Prostate gland (tissue), 2 donors: ENCODE results near the gene TANGO6. TPM values are rescaled to one million over a fixed set of nuclear protein-coding genes. Genes with fewer than 3 reads are reported as not detected.

Source experiments
- DNase-seq: peaks from one replicate; pipeline ENCODE4 v3.0.0-alpha.2; 2019; ENCODE audit warnings: low spot score
- H3K27ac ChIP-seq, 2 donors: fragments of 200-600 bp; sonication (generic); 2 replicates each; pipeline ENCODE4 v1.5.1; 2017 to 2019
- H3K27me3 ChIP-seq: fragments of 200-600 bp; sonication (generic); replicated peaks from 2 replicates; pipeline ENCODE4 v1.5.1; 2019; ENCODE audit not compliant: insufficient read depth
- H3K36me3 ChIP-seq, 2 donors: fragments of 200-600 bp; sonication (generic); 1 replicate in 1 of 2; 2 replicates in 1 of 2; pipeline versions ENCODE4 v1.5.1 to v1.8.1; 2017 to 2019
- H3K4me1 ChIP-seq: fragments of 200-600 bp; sonication (generic); replicated peaks from 2 replicates; pipeline ENCODE4 v1.5.1; 2019
- H3K4me3 ChIP-seq, 2 donors: fragments of 200-600 bp; sonication (generic); 2 replicates each; pipeline ENCODE4 v1.5.1; 2017 to 2019
- H3K9me3 ChIP-seq: fragments of 200-600 bp; sonication (generic); 2 replicates; pipeline ENCODE4 v1.5.1; 2017
- POLR2A ChIP-seq: fragments of 450-650 bp; IDR thresholded peaks from one replicate; pipeline ENCODE4 v1.6.1; 2016; ENCODE audit warnings: antibody characterized with exemption, mild to moderate bottlenecking
- POLR2AphosphoS5 ChIP-seq: sonication (generic); formaldehyde crosslinking; IDR thresholded peaks from one replicate; pipeline ENCODE4 v1.6.1; 2017; ENCODE audit warnings: antibody characterized with exemption
- WGBS: methylation state at CpG from one replicate; pipeline ENCODE4 v1.1.5; 2018; 5-methylcytosine and 5-hydroxymethylcytosine counted together
- intact Hi-C: fragments of 100-400 bp; cut with DNase I; formaldehyde crosslinking; loops from one replicate; pipeline ENCODE4 v1.14.2; 2022
- total RNA-seq, 2 donors: library from RNA; depleted of rRNA; stranded (reverse); fragments of >200 nt; gene quantifications; one replicate each; pipeline ENCODE4 v1.1.0, GENCODE V29; 2016
- TF ChIP-seq, protein P1 (sequence below), 4 experiments: fragments of 200-600 bp in 2 of 4; fragments of 450-650 bp in 2 of 4; sonication (generic) in 2 of 4; IDR thresholded peaks; 1 replicate in 3 of 4; 2 replicates in 1 of 4; pipeline ENCODE4 v1.5.1; 2016 to 2019; ENCODE audit warnings: antibody characterized with exemption in 4 of 4, mild to moderate bottlenecking in 2 of 4, moderate library complexity in 2 of 4

The TANGO6 gene
- total RNA-seq, 2 donors from 2014 or later = 13.1 to 28.6 TPM

DNA sequence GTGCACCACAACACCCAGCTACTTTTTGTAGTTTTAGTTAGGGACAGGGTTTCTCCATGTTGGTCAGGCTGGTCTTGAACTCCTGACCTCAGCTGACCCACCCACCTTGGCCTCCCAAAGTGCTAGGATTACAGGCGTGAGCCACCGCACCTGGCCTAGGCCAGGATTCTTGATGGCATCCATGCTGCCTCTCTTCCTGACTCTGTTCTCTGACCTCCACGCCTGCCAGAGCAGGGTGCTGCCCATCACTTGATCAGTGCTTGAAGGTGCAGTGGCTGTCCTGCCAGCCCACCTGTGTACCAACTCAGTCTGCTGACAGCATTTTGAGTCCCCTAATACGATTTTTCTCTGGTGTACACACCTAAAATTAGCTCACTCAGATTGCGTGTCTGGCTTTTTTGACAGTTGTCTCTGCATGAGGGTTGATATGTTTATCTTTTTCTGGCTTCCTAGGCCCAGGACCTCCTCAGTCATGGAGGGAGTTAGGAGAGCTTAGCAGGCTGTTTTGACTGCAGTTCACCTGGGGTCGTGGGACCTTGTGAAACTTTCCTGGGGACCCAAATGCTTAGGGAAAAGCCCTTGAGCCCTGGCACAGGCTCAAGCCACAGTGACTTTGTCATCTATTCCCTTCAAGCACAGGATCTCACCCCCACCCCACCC lies 268.0 kb downstream of the TANGO6 start:
- no peak for DNase-seq
- TF ChIP-seq POLR2A = no peak
- no peak for TF ChIP-seq POLR2AphosphoS5
- TF ChIP-seq, protein P1, sequence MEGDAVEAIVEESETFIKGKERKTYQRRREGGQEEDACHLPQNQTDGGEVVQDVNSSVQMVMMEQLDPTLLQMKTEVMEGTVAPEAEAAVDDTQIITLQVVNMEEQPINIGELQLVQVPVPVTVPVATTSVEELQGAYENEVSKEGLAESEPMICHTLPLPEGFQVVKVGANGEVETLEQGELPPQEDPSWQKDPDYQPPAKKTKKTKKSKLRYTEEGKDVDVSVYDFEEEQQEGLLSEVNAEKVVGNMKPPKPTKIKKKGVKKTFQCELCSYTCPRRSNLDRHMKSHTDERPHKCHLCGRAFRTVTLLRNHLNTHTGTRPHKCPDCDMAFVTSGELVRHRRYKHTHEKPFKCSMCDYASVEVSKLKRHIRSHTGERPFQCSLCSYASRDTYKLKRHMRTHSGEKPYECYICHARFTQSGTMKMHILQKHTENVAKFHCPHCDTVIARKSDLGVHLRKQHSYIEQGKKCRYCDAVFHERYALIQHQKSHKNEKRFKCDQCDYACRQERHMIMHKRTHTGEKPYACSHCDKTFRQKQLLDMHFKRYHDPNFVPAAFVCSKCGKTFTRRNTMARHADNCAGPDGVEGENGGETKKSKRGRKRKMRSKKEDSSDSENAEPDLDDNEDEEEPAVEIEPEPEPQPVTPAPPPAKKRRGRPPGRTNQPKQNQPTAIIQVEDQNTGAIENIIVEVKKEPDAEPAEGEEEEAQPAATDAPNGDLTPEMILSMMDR (IDR thresholded peaks at IDR 0.05) = no peak
- H3K36me3 ChIP-seq = no peaks in the 10 kb centered on the region
- WGBS = 81% methylated on average over 6 of the region's 6 CpGs
- peaks cover 15% of the 10 kb centered on the region for H3K4me1 ChIP-seq
- no peak overlapping the region for H3K4me3 ChIP-seq
- H3K27me3 ChIP-seq = no peaks in the 10 kb centered on the region
- H3K9me3 ChIP-seq = no peaks in the 10 kb centered on the region
- no peak overlapping the region for H3K27ac ChIP-seq
- intact Hi-C loops = no loop called here

DNA sequence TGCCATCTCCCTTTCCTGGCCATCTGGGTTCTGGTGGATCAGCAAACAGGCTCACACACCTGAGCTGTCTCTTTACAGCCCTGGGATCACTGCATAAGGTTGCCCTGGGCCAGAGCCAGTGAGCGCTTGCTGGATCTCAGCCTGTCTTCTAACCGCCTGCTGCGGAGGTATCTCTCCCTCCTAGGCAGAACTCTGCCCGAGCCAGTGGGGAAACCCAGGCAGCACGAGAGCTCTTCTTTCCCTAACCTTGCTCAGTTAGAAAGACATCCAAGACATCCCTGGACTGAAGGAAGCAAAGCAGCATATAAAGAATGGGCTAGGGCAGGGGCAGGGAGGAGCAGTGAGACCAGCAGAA lies 268.5 kb downstream of the TANGO6 start:
- intact Hi-C loops = no loop called here
- peaks cover 10% of the 10 kb centered on the region for H3K4me1 ChIP-seq
- H3K36me3 ChIP-seq = no peaks in the 10 kb centered on the region
- no peak for TF ChIP-seq POLR2AphosphoS5
- TF ChIP-seq POLR2A = no peak
- TF ChIP-seq, protein P1 (IDR thresholded peaks at IDR 0.05) = no peak
- no peak overlapping the region for H3K27ac ChIP-seq
- H3K27me3 ChIP-seq = no peaks in the 10 kb centered on the region
- no peak for DNase-seq
- no peak overlapping the region for H3K4me3 ChIP-seq
- WGBS = 64% methylated on average over 5 of the region's 5 CpGs
- no peaks in the 10 kb centered on the region for H3K9me3 ChIP-seq

DNA sequence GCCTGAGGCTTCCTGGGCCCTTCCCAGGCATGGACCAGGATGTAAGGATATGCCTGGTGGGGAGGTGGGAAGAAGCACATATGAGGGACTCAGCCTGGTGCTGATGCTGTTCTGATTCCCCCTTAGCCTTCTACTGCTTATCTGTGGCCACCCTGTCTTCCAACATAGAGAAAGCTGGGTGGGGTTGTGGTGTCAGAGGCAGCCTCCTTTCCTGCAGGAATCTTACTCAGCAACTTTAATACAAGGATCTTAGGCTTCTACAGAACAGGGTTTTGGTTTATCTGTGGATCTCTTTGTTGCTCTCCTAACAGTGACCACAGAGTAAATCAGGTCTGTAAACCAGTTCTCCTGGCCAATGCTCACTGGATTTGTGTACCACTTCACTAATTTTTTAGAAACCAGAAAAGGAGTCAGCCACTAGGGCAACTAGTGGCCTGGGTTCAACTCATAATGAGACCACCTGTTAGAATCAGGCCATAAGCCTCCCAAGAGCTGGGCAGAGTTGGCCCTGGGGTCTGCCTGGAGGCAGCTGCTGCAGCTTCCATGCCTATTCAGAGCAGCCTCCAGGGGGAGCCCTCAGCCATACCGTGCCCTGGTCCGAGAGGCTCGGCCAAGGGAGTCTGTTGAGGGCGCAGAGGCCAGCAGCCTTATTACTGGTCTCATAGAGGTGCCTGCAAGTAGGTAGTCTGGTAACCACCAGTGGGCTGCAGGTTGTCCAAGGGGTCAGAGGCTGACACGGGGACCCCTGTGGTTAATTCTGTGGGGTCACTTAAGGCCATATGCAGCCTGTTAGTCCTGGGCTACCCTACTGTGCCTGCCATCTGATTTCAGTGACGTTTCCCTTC lies 269.2 kb downstream of the TANGO6 start:
- WGBS = 74% methylated on average over 6 of the region's 6 CpGs
- Histone ChIP-seq H3K4me1 (peaks cover 3% of the 10 kb centered on the region), H3K4me3 (no peak overlapping the region), H3K27me3 (no peaks in the 10 kb centered on the region), H3K36me3 (no peaks in the 10 kb centered on the region), H3K27ac (no peak overlapping the region), H3K9me3 (no peaks in the 10 kb centered on the region)
- TF ChIP-seq, protein P1 (IDR thresholded peaks at IDR 0.05) = peak in 3 of 4 experiments; percentile 25 to 49 (median 31)
- no peak for TF ChIP-seq POLR2AphosphoS5
- intact Hi-C loops = no loop called here
- DNase-seq = no peak

DNA sequence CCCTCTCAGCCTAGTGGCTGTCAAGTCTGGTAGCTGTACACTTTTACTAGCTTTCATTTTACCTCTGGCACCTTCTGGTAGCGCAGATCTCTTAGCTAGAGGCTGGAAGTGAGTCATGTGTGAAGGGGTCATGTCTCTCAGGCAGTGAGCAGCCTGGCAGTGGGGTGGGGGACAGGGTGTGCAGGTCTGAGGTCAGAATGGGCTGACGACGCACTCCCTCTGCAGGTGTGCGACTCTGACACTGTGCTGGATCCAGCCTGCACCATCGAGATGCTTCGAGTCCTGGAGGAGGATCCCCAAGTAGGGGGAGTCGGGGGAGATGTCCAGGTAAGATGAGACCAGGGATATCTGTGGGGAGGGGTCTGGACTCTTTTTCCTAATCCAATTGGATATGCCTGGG lies 269.9 kb downstream of the TANGO6 start:
- DNase-seq = no peak
- peaks cover 1 to 4% of the 10 kb centered on the region in 2 donors for H3K36me3 ChIP-seq

More for the DNA sequence above, 269.9 kb downstream of the TANGO6 start:
- Histone ChIP-seq H3K4me3 (no peak overlapping the region), H3K4me1 (no peaks in the 10 kb centered on the region), H3K9me3 (no peaks in the 10 kb centered on the region), H3K27ac (no peak overlapping the region), H3K27me3 (no peaks in the 10 kb centered on the region)
- intact Hi-C loops = no loop called here
- TF ChIP-seq, protein P1 (IDR thresholded peaks at IDR 0.05) = no peak
- TF ChIP-seq POLR2AphosphoS5 (no peak), POLR2A (no peak)
- WGBS = 86% methylated on average over 7 of the region's 7 CpGs
